NCI-H82 treated with DMSO at 0.1 percent for 48 hours (cell line): ENCODE results near the gene AMFR.

Experiments
- DNase-seq: peaks from one replicate; lab custom pipeline; 2025; ENCODE audit not compliant: unreplicated experiment; lab: John Stamatoyannopoulos, UW

Gene AMFR

DNA sequence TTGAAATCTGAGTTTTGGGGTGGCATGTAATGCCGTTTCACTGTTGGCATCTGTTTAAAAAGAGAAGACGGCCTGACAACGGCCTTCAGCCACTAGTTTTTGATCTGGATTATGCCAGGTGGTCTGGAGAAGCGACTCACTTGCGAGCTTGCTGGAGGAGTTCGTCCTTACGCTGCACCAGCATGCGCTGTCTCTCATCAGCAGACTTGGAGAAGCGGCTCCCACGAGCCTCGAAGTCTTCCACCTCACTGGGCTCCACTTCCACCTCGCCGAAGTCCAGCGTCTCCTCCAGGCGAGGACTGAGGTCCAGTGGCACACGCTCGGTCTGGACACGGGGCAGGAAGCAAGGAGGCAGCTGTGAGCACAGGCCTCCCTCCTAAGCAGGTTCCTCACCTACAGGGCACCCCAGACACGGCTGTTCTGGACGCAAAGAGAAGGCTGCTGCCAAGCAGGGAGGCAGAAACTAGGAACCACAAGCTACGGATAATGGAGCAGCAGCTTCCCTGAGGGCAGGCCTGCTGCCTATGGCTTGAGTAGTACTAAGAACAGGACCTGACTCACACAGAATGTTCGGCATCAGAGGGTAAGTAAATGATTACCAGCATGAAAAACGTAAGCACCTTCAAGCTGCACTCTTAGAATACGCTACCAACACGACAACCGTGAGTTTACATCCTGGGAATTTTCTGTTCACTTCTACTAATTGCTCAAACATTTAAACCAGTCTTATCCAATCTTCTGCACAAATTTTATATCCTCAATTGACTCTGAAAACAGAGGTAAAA lies 61.4 kb downstream of the AMFR start:
- no peak for DNase-seq

DNA sequence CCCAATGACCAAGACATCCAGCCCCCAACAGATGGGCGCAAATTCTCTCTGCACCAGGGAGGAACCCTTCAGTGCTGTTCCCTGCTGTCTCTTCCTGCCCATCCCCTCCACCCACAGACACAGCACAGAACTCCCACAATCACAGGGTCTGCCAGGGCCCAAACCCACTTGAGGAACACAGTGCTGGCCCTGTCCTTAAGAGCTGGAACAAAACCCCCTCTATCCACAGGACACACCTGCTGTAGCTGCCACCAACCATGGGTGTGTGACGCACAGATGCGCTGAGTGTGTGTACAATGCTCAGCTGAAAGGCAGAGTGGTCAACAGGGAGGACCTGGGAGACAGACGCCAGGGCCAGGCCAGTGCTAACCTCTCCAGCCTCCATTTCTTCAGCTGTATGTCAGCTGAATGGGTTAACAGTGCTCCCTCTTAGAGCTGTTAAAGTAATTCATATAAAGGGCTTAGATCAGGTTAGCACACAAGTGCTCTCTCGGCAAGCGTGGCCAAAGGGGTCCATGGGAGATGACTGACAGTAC lies 62.1 kb downstream of the AMFR start:
- no peak for DNase-seq

- DNase-seq: no peak
Measured at GRCh38 chr16:56362706-56363105, 62.6 kb downstream of the AMFR start.

- DNase-seq: no peak
Measured at GRCh38 chr16:56362057-56362655, 63.2 kb downstream of the AMFR start.

- no peak for DNase-seq
Measured at GRCh38 chr16:56360117-56361008, 65.0 kb downstream of the AMFR start.

DNA sequence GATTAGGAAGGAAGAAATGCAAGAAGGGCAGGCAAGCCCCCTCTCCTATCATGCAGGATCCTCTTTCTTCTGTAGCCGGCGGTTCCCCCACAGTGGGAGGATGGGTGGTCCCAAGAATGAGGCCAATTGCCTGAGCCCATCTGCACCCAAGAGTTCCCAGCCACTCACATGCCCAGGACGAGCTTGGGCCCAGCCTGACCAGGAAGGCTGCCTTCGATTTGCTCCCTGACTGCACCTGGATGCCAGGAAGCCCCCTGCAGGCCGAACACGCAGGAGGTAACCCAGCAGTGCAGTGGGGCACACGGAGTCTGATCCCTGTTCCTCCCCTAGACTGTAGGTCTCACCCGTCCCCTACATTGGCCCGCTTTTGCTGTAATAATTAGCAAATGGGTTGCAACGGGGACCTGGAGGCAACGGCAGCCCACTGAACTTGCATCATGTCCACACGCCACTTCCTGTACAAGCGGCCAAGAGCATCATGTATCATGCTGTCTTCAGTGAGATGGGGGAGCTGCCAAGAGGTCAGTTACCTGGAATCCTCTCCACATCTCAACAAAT lies 67.5 kb downstream of the AMFR start:
- no peak for DNase-seq

- DNase-seq: no peak
Measured at GRCh38 chr16:56357241-56357764, 68.0 kb downstream of the AMFR start.

- DNase-seq: peak; percentile 70
Measured at GRCh38 chr16:56356276-56357240, 68.8 kb downstream of the AMFR start.

- DNase-seq: no peak
Measured at GRCh38 chr16:56355786-56356275, 69.5 kb downstream of the AMFR start.

- DNase-seq: no peak
Measured at GRCh38 chr16:56355221-56355620, 70.1 kb downstream of the AMFR start.

DNA sequence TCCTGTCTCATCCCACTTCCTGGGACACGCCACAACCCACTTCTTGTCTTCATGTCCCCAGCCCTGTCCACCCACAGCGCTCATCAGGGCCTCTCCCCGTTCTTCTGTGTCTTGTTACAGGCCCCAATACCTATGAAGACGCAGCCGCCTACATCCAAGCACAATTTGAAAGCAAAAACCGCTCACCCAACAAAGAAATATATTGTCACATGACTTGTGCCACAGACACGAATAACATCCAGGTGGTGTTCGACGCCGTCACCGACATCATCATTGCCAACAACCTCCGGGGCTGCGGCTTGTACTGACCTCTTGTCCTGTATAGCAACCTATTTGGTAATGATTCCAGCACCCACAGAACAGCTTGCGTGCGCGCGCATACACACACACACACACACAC lies 70.6 kb downstream of the AMFR start:
- DNase-seq: no peak

DNA sequence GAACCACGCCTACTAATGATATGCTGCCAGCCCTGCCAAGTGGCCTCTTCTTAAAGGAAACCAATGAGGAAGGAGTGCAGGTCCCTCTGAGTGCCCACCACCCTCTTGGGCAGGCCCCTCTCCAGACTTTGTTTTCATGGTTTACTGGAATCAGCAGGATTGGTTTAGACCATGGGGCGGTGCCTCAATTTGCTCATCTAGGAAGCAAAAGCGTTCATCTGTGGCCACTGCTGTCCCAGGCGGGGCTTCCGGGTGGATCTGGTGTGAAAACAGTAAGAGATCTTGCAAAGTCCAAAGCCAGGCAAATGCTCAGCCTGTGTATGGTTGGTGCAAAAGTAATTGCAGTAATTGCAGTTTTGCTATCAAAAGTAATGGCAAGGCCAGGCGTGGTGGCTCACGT lies 71.3 kb downstream of the AMFR start:
- no peak for DNase-seq

GRCh38 chr16:56353054-56353921 lies 72.1 kb downstream of the AMFR start:
- no peak for DNase-seq

GRCh38 chr16:56352351-56353053 lies 72.8 kb downstream of the AMFR start:
- DNase-seq: no peak

DNA sequence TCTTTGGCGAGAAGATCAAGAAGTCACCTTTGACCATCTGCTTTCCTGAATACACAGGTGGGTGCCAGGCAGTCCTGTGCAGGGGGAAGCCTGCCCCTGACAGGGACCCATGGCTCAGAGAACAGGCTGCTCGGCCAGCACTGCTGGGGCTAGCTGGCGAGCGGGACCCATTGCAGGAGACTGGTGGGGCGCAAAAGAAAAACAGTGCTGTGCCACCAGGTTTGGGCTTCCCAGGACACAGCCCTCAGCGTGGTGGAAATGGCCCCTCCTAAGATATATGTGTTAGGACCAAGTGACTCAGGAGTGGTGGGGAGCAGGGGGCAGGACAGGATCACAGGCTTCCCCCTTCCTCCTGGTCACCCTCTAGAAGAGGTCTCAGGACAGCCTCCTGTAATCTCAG lies 73.9 kb downstream of the AMFR start:
- no peak for DNase-seq

DNA sequence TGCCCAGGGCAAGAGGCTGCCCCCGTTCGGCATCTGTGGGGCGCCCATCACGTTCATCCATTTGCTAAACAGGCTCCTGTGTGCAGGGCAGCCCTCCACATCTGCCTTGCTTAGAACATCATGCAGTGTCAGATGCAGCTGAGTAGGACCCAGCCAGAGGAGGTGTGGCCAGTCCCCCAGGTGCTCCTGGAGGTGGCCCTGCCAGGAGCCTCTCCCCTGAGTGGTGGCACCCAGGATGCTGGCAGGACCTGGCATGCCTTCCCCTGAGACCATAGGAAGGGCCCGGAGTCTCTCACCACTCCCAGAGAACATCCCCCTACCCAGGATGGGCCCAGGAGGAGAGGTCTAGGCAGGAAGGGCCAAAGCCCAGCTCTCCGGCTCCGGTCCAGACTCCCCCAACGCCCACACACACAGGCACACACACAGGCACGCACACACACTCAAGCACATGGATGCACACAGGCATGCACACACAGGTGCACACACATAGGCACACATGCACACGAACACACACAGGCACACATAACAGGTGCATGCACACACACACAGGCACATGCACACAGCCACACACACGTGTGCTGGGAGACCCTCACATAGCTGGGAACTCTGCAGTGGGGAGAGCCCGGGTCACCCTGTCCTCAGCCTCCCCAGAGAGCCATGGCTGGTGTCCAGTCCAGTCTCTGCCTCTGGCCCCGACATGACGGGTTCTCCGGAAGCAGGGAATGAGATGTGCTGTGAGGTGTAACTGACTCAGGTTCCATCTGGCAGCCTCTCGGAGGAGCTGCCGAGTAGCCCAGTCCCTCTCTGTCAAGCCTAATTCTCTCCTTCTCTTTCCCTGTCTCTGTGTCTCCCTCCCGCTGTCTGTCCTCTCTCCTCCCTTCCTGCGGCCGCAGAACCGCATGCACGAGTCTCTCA lies 74.6 kb downstream of the AMFR start:
- DNase-seq: no peak

DNA sequence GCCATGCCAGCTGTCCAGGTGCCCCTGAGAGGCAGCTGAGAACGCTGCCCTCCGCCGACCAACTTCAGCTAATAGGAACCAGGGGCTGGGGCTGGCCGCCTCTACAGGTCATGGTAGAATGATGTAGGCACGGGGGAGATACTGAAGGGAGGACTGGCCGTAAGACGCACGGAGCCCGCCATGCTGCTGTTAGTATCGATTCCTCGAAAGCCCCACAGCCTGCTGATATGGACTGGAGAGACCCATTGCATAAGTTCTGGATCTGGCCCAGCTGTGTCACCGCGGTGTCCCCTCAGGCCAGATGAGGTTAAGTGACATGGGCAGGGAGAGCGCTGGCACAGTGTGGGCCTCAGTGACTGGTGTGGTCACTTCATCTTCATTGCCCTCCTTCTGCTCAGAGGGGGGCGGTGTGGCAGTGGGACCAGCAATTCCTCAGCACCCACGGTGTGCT lies 75.6 kb downstream of the AMFR start:
- DNase-seq: no peak
